HepG2 (cell line): ENCODE measurements around the gene FASTKD1.
"Not testable (repeated sequence)": the region's sequence is repeated elsewhere in the genome, so short reads cannot be mapped to it uniquely, and the experiment has no call there.

ENCODE experiments used
- MYNN ChIP-seq: sonication (generic); formaldehyde crosslinking; IDR thresholded peaks from 2 replicates; pipeline ENCODE4 v1.4.0; 2020; ENCODE audit warnings: mild to moderate bottlenecking, low read depth, missing genetic modification reagents
- TF ChIP-seq, protein P1 (sequence below), 2 experiments: IDR thresholded peaks; 2 replicates each; pipeline ENCODE4 v1.6.1; 2011 to 2012; ENCODE audit warnings: low read length in 2 of 2, borderline replicate concordance in 1 of 2, low read depth in 1 of 2, mild to moderate bottlenecking in 1 of 2, moderate library complexity in 1 of 2
- TF ChIP-seq, protein P2 (sequence below): sonication (generic); formaldehyde crosslinking; conservative IDR thresholded peaks from 2 replicates; pipeline ENCODE4 v1.8.0; 2022; ENCODE audit warnings: mild to moderate bottlenecking, moderate library complexity, missing genetic modification reagents
- TF ChIP-seq, protein P3 (sequence below): sonication (generic); formaldehyde crosslinking; IDR thresholded peaks from 2 replicates; pipeline ENCODE4 v1.5.0; 2020; ENCODE audit warnings: mild to moderate bottlenecking, missing genetic modification reagents, moderate library complexity

DNA sequence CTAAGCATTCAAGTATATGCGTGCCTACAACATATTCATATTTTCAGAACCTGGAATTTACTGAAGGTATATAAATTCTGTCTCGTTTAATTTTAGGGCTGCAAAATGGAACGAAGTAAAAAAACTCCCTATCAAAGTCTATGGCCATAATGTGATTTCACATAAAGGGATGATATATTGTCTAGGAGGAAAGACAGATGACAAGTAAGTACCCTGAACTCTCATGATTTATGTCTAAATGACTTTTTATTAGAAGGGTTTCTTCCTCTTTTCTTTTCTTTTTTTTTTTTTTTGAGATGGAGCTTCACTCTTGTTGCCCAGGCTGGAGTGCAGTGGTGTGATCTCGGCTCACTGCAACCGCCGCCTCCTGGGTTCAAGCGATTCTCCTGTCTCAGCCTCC, 58.9 kb downstream of the FASTKD1 start:
- TF ChIP-seq, protein P1, sequence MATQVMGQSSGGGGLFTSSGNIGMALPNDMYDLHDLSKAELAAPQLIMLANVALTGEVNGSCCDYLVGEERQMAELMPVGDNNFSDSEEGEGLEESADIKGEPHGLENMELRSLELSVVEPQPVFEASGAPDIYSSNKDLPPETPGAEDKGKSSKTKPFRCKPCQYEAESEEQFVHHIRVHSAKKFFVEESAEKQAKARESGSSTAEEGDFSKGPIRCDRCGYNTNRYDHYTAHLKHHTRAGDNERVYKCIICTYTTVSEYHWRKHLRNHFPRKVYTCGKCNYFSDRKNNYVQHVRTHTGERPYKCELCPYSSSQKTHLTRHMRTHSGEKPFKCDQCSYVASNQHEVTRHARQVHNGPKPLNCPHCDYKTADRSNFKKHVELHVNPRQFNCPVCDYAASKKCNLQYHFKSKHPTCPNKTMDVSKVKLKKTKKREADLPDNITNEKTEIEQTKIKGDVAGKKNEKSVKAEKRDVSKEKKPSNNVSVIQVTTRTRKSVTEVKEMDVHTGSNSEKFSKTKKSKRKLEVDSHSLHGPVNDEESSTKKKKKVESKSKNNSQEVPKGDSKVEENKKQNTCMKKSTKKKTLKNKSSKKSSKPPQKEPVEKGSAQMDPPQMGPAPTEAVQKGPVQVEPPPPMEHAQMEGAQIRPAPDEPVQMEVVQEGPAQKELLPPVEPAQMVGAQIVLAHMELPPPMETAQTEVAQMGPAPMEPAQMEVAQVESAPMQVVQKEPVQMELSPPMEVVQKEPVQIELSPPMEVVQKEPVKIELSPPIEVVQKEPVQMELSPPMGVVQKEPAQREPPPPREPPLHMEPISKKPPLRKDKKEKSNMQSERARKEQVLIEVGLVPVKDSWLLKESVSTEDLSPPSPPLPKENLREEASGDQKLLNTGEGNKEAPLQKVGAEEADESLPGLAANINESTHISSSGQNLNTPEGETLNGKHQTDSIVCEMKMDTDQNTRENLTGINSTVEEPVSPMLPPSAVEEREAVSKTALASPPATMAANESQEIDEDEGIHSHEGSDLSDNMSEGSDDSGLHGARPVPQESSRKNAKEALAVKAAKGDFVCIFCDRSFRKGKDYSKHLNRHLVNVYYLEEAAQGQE (IDR thresholded peaks at IDR 0.05; ENCODE audit: borderline replicate concordance in 1 of 2, low read depth in 1 of 2, low read length in 2 of 2), result not testable (repeated sequence)
- TF ChIP-seq MYNN (CRISPR knock-in tag), result not testable (repeated sequence)
- TF ChIP-seq, protein P2, sequence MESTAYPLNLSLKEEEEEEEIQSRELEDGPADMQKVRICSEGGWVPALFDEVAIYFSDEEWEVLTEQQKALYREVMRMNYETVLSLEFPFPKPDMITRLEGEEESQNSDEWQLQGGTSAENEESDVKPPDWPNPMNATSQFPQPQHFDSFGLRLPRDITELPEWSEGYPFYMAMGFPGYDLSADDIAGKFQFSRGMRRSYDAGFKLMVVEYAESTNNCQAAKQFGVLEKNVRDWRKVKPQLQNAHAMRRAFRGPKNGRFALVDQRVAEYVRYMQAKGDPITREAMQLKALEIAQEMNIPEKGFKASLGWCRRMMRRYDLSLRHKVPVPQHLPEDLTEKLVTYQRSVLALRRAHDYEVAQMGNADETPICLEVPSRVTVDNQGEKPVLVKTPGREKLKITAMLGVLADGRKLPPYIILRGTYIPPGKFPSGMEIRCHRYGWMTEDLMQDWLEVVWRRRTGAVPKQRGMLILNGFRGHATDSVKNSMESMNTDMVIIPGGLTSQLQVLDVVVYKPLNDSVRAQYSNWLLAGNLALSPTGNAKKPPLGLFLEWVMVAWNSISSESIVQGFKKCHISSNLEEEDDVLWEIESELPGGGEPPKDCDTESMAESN (CRISPR knock-in tag), result not testable (repeated sequence)
- TF ChIP-seq, protein P3, sequence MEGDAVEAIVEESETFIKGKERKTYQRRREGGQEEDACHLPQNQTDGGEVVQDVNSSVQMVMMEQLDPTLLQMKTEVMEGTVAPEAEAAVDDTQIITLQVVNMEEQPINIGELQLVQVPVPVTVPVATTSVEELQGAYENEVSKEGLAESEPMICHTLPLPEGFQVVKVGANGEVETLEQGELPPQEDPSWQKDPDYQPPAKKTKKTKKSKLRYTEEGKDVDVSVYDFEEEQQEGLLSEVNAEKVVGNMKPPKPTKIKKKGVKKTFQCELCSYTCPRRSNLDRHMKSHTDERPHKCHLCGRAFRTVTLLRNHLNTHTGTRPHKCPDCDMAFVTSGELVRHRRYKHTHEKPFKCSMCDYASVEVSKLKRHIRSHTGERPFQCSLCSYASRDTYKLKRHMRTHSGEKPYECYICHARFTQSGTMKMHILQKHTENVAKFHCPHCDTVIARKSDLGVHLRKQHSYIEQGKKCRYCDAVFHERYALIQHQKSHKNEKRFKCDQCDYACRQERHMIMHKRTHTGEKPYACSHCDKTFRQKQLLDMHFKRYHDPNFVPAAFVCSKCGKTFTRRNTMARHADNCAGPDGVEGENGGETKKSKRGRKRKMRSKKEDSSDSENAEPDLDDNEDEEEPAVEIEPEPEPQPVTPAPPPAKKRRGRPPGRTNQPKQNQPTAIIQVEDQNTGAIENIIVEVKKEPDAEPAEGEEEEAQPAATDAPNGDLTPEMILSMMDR (CRISPR knock-in tag), result not testable (repeated sequence)
